Upper lobe of left lung (tissue), 4 donors: ENCODE measurements around the gene KREMEN2.

ENCODE experiments used
- EP300 ChIP-seq, 4 donors: sonication (generic); formaldehyde crosslinking; IDR thresholded peaks; one replicate each; pipeline ENCODE4 v1.5.1; 2017; ENCODE audit warnings: antibody characterized with exemption in 4 of 4, control low read depth in 2 of 4
- POLR2A ChIP-seq, 4 donors: fragments of 450-650 bp; IDR thresholded peaks; one replicate each; pipeline ENCODE4 v1.5.1; 2016 to 2017; ENCODE audit warnings: antibody characterized with exemption in 4 of 4, mild to moderate bottlenecking in 2 of 4
- POLR2AphosphoS5 ChIP-seq, 2 donors: sonication (generic); formaldehyde crosslinking; IDR thresholded peaks; one replicate each; pipeline ENCODE4 v1.5.1; 2017; ENCODE audit warnings: antibody characterized with exemption in 2 of 2

DNA sequence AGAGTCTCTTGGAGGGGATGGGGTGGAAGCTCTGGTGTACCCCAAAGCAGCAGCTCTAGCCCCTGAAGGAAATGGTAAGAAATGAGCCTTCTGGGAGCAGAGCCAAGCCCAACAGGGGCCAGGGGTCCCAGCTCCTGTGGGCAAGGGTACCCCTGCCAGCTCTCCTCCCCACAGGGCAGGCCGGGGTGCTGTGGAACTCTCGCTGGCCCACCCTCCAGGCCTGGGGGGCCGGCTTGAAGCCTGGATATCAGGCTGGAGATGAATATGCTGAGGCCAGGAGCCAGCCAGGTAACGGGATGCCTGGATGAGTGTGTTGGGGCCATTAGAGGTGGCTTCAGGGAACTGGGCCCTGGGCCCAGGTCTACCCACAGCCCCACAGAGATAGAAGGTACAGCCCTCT is 36.5 kb downstream of the KREMEN2 start:
- TF ChIP-seq POLR2A (IDR thresholded peaks at IDR 0.05) (no peak), EP300 (IDR thresholded peaks at IDR 0.05) (no peak), POLR2AphosphoS5 (IDR thresholded peaks at IDR 0.05) (no peak)
